Lower leg skin (tissue), 3 donors: ENCODE data around the gene FMOD.

ENCODE experiments used
- POLR2A ChIP-seq, 2 donors: fragments of 450-650 bp; IDR thresholded peaks; one replicate each; pipeline ENCODE4 v1.6.1; 2016 to 2017; ENCODE audit warnings: antibody characterized with exemption in 2 of 2, mild to moderate bottlenecking in 1 of 2, moderate library complexity in 1 of 2
- TF ChIP-seq, protein P1 (sequence below), 3 donors: fragments of 450-650 bp; IDR thresholded peaks; one replicate each; pipeline ENCODE4 v1.5.1; 2016; ENCODE audit warnings: antibody characterized with exemption in 3 of 3, mild to moderate bottlenecking in 3 of 3, moderate library complexity in 2 of 3

DNA sequence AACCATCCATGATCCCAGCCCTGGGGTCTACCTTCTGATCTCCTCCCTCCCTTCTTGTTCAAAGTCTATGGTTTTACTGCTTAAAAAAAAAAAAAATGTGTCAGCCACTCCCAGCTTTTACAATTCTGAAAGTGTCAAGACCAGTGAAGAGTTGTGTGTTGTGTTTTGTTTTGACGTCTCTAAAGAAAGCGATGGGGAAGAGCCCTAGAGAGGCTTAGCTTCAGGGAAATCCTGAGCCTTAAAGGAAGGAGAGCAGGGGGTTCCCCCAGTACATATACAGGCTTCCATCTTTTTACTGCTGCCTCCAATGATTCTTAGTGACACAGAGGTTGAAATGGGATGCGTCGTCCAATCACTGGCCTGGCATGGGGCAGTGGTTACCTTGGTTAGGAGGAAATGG lies 13.9 kb upstream of the FMOD start:
- TF ChIP-seq, protein P1, sequence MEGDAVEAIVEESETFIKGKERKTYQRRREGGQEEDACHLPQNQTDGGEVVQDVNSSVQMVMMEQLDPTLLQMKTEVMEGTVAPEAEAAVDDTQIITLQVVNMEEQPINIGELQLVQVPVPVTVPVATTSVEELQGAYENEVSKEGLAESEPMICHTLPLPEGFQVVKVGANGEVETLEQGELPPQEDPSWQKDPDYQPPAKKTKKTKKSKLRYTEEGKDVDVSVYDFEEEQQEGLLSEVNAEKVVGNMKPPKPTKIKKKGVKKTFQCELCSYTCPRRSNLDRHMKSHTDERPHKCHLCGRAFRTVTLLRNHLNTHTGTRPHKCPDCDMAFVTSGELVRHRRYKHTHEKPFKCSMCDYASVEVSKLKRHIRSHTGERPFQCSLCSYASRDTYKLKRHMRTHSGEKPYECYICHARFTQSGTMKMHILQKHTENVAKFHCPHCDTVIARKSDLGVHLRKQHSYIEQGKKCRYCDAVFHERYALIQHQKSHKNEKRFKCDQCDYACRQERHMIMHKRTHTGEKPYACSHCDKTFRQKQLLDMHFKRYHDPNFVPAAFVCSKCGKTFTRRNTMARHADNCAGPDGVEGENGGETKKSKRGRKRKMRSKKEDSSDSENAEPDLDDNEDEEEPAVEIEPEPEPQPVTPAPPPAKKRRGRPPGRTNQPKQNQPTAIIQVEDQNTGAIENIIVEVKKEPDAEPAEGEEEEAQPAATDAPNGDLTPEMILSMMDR (IDR thresholded peaks at IDR 0.05): no peak
- TF ChIP-seq POLR2A (IDR thresholded peaks at IDR 0.05): no peak
